Kidney glomerular epithelial cell (primary cell): ENCODE results near the gene YPEL1.
"Not testable (repeated sequence)": the region's sequence is repeated elsewhere in the genome, so short reads cannot be mapped to it uniquely, and the experiment has no call there.

Experiments used
- DNase-seq: peaks from one replicate; lab custom pipeline; 2025; lab: John Stamatoyannopoulos, UW

YPEL1 gene

GRCh38 chr22:21699643-21700042, 36.0 kb downstream of the YPEL1 start:
- no peak for DNase-seq

GRCh38 chr22:21698430-21699329, 36.9 kb downstream of the YPEL1 start:
- peak; percentile 21 for DNase-seq

- peak; percentile 29 for DNase-seq
Observed at GRCh38 chr22:21697880-21698279, 37.7 kb downstream of the YPEL1 start.

- no peak for DNase-seq
Observed at GRCh38 chr22:21697021-21697771, 38.4 kb downstream of the YPEL1 start.

GRCh38 chr22:21696115-21696514, 39.5 kb downstream of the YPEL1 start:
- no peak for DNase-seq

GRCh38 chr22:21695430-21696085, 40.0 kb downstream of the YPEL1 start:
- no peak for DNase-seq

GRCh38 chr22:21694795-21695429, 40.7 kb downstream of the YPEL1 start:
- DNase-seq, result no peak

- DNase-seq, result no peak
Observed at GRCh38 chr22:21694394-21694793, 41.2 kb downstream of the YPEL1 start.

- no peak for DNase-seq
Observed at GRCh38 chr22:21693999-21694341, 41.6 kb downstream of the YPEL1 start.

- DNase-seq, result no peak
Observed at GRCh38 chr22:21693333-21693998, 42.1 kb downstream of the YPEL1 start.

GRCh38 chr22:21692856-21693255, 42.7 kb downstream of the YPEL1 start:
- not testable (repeated sequence) for DNase-seq

- DNase-seq, result no peak
Observed at GRCh38 chr22:21691816-21692215, 43.8 kb downstream of the YPEL1 start.

- no peak for DNase-seq
Observed at GRCh38 chr22:21690401-21690801, 45.2 kb downstream of the YPEL1 start.

- DNase-seq, result no peak
Observed at GRCh38 chr22:21688706-21689381, 46.8 kb downstream of the YPEL1 start.

- no peak for DNase-seq
Observed at GRCh38 chr22:21688341-21688705, 47.3 kb downstream of the YPEL1 start.

GRCh38 chr22:21687685-21688259, 47.8 kb downstream of the YPEL1 start:
- DNase-seq, result no peak

- no peak for DNase-seq
Observed at GRCh38 chr22:21686634-21687393, 48.8 kb downstream of the YPEL1 start.

GRCh38 chr22:21686193-21686608, 49.4 kb downstream of the YPEL1 start:
- DNase-seq, result no peak

GRCh38 chr22:21685164-21685513, 50.5 kb downstream of the YPEL1 start:
- no peak for DNase-seq

- no peak for DNase-seq
Observed at GRCh38 chr22:21684492-21685163, 51.0 kb downstream of the YPEL1 start.
